IMR-90 (cell line): ENCODE data around the gene TM4SF5.

Experiments
- BHLHE40 ChIP-seq: fragments of 150-350 bp; IDR thresholded peaks from 2 replicates; pipeline ENCODE4 v1.6.1; 2016; ENCODE audit warnings: mild to moderate bottlenecking, low read depth, low read length
- CTCF ChIP-seq: conservative IDR thresholded peaks from 2 replicates; pipeline ENCODE4 v1.5.1; 2012; ENCODE audit warnings: mild to moderate bottlenecking, low read depth, low read length, improper control_type of control experiment
- ELK1 ChIP-seq: fragments of 150-350 bp; IDR thresholded peaks from 2 replicates; pipeline ENCODE4 v1.6.1; 2016; ENCODE audit warnings: low read depth, mild to moderate bottlenecking, low read length, moderate library complexity, borderline replicate concordance
- MAFK ChIP-seq: IDR thresholded peaks from 2 replicates; pipeline ENCODE4 v1.6.1; 2012; ENCODE audit warnings: low read depth, low read length, improper control_type of control experiment
- MAZ ChIP-seq: IDR thresholded peaks from 2 replicates; pipeline ENCODE4 v1.6.1; 2012; ENCODE audit warnings: low read depth, mild to moderate bottlenecking, low read length, improper control_type of control experiment, moderate library complexity, borderline replicate concordance
- NFE2L2 ChIP-seq: fragments of 150-350 bp; IDR thresholded peaks from 2 replicates; pipeline ENCODE4 v1.6.1; 2016; ENCODE audit warnings: low read depth, mild to moderate bottlenecking, low read length
- POLR2A ChIP-seq: IDR thresholded peaks from 2 replicates; pipeline ENCODE4 v1.6.1; 2012; ENCODE audit warnings: mild to moderate bottlenecking, low read depth, low read length
- RAD21 ChIP-seq: IDR thresholded peaks from 2 replicates; pipeline ENCODE4 v1.6.1; 2012; ENCODE audit warnings: low read length, improper control_type of control experiment
- RFX5 ChIP-seq: IDR thresholded peaks from 2 replicates; pipeline ENCODE4 v1.8.0; 2012; ENCODE audit warnings: low read depth, mild to moderate bottlenecking, low read length, moderate library complexity
- USF2 ChIP-seq: fragments of 150-350 bp; IDR thresholded peaks from 2 replicates; pipeline ENCODE4 v1.6.1; 2017; ENCODE audit warnings: mild to moderate bottlenecking, antibody characterized with exemption, low read length, low read depth

- TF ChIP-seq CTCF (no peak), ELK1 (no peak), POLR2A (no peak), MAFK (no peak), USF2 (no peak), MAZ (no peak), NFE2L2 (no peak), BHLHE40 (no peak), RAD21 (no peak), RFX5 (no peak)
Measured at GRCh38 chr17:4802228-4802627, 30.5 kb downstream of the TM4SF5 start, which contains the start of gene C17orf114.
